K562 (cell line): ENCODE results near the gene SKIL. TPM values are rescaled to one million over a fixed set of nuclear protein-coding genes. Genes with fewer than 3 reads are reported as not detected.
A peak's percentile ranks its signal among the peaks of the same experiment; 100 is the strongest.

ENCODE experiments used
- ATF1 ChIP-seq, 2 experiments: fragments of 450-650 bp in 1 of 2; IDR thresholded peaks; 2 replicates each; pipeline ENCODE4 v1.6.1; 2016; ENCODE audit warnings: missing compliant biosample characterization in 1 of 2, missing genetic modification characterization in 1 of 2
- ATF3 ChIP-seq, 2 experiments: fragments of 450-650 bp in 1 of 2; sonication (generic) in 1 of 2; formaldehyde crosslinking in 1 of 2; IDR thresholded peaks in 1 of 2; conservative IDR thresholded peaks in 1 of 2; 2 replicates each; pipeline versions ENCODE4 v1.6.1 to v1.8.1; 2016 to 2023; ENCODE audit warnings: mild to moderate bottlenecking in 2 of 2, moderate library complexity in 2 of 2, inconsistent platforms in 1 of 2, missing genetic modification reagents in 1 of 2
- CBFA2T3 ChIP-seq: fragments of 450-650 bp; IDR thresholded peaks from 2 replicates; pipeline ENCODE4 v1.6.1; 2017
- CEBPZ ChIP-seq: fragments of 150-350 bp; IDR thresholded peaks from 2 replicates; pipeline ENCODE4 v1.6.1; 2014; ENCODE audit warnings: low read depth, mild to moderate bottlenecking, low read length, borderline replicate concordance
- CGGBP1 ChIP-seq: fragments of 250-450 bp; sonication (Bioruptor Pico); IDR thresholded peaks from 2 replicates; pipeline ENCODE4 v1.9.0; 2021; ENCODE audit warnings: mild to moderate bottlenecking
- CHD4 ChIP-seq: fragments of 200-600 bp; sonication (generic); IDR thresholded peaks from 3 replicates; pipeline ENCODE4 v1.6.1; 2012; ENCODE audit warnings: low read depth, mild to moderate bottlenecking, mixed read lengths, low read length, inconsistent platforms; ENCODE audit not compliant: insufficient read depth, insufficient replicate concordance, poor library complexity, severe bottlenecking
- CREB1 ChIP-seq, 2 experiments: sonication (generic) in 1 of 2; formaldehyde crosslinking in 1 of 2; IDR thresholded peaks; 2 replicates each; pipeline versions ENCODE4 v1.6.1 to v1.8.0; 2012 to 2022; ENCODE audit warnings: inconsistent platforms in 1 of 2, mild to moderate bottlenecking in 1 of 2, missing genetic modification reagents in 1 of 2, moderate library complexity in 1 of 2
- CTBP1 ChIP-seq: fragments of 450-650 bp; IDR thresholded peaks from 2 replicates; pipeline ENCODE4 v1.6.1; 2016; ENCODE audit warnings: borderline replicate concordance
- CTCFL ChIP-seq: IDR thresholded peaks from 2 replicates; pipeline ENCODE4 v1.6.1; 2011; ENCODE audit warnings: borderline replicate concordance, low read depth, mild to moderate bottlenecking, moderate library complexity, low read length; ENCODE audit not compliant: insufficient read depth, poor library complexity, severe bottlenecking
- L3MBTL2 ChIP-seq: fragments of 450-650 bp; IDR thresholded peaks from 2 replicates; pipeline ENCODE4 v1.6.1; 2016; ENCODE audit warnings: mild to moderate bottlenecking, moderate library complexity
- MLX ChIP-seq, 2 experiments: fragments of 450-650 bp in 1 of 2; sonication (generic) in 1 of 2; formaldehyde crosslinking; conservative IDR thresholded peaks; 2 replicates each; pipeline versions ENCODE4 v1.4.0 to v1.8.1; 2020 to 2022; ENCODE audit warnings: mild to moderate bottlenecking in 1 of 2, missing genetic modification reagents in 1 of 2
- NR3C1 ChIP-seq: sonication (generic); formaldehyde crosslinking; IDR thresholded peaks from 2 replicates; pipeline ENCODE4 v1.8.1; 2022; ENCODE audit warnings: missing genetic modification reagents
- RCOR1 ChIP-seq, 2 experiments: IDR thresholded peaks; 2 replicates each; pipeline ENCODE4 v1.6.1; 2012; ENCODE audit warnings: low read depth in 2 of 2, low read length in 2 of 2, borderline replicate concordance in 1 of 2, improper control_type of control experiment in 1 of 2
- RUNX1 ChIP-seq: sonication (generic); IDR thresholded peaks from 2 replicates; pipeline ENCODE4 v1.6.1; 2016; ENCODE audit warnings: antibody characterized with exemption, low read depth
- TBL1XR1 ChIP-seq, 2 experiments: IDR thresholded peaks; 2 replicates each; pipeline ENCODE4 v1.6.1; 2012; ENCODE audit warnings: improper control_type of control experiment in 2 of 2, low read length in 2 of 2, mild to moderate bottlenecking in 1 of 2
- ZBED1 ChIP-seq: IDR thresholded peaks from 2 replicates; pipeline ENCODE4 v1.6.1; 2014
- ZC3H11A ChIP-seq: IDR thresholded peaks from 2 replicates; pipeline ENCODE4 v1.6.1; 2012; ENCODE audit warnings: low read depth, low read length, improper control_type of control experiment
- ZEB2 ChIP-seq: fragments of 450-650 bp; IDR thresholded peaks from 2 replicates; pipeline ENCODE4 v1.6.1; 2016
- ZNF253 ChIP-seq: fragments of 250-450 bp; sonication (Bioruptor Pico); conservative IDR thresholded peaks from 2 replicates; pipeline ENCODE4 v1.6.1; 2021; ENCODE audit warnings: mild to moderate bottlenecking
- ZNF436 ChIP-seq: fragments of 250-450, 450-650 bp; sonication (Bioruptor Pico); formaldehyde crosslinking; IDR thresholded peaks from 2 replicates; pipeline ENCODE4 v1.7.0; 2020; ENCODE audit warnings: mild to moderate bottlenecking
- ZNF696 ChIP-seq: fragments of 250-450 bp; sonication (Bioruptor Pico); conservative IDR thresholded peaks from 2 replicates; pipeline ENCODE4 v1.4.0; 2020; ENCODE audit warnings: mild to moderate bottlenecking, moderate library complexity
- polyA plus RNA-seq, 8 experiments: library from polyadenylated mRNA; depleted of rRNA in 4 of 8; stranded (reverse) in 5 of 8; unstranded in 3 of 8; fragments of >200 nt; fragmentation: Nextera tagmentation in 2 of 8; fragmentation: Illumina TruSeq in 1 of 8; extraction: Ambion mirVana in 2 of 8; extraction: Trizol in 1 of 8; gene quantifications; 2 replicates each; pipeline versions ENCODE4 v1.2.1 to v1.2.3, GENCODE V29; 2011 to 2014; ENCODE audit warnings: inconsistent platforms in 1 of 8, missing spikeins in 1 of 8
- total RNA-seq, 7 experiments: library from RNA; depleted of rRNA in 6 of 7; stranded (reverse); fragments of >200 nt in 6 of 7; fragmentation: Illumina TruSeq in 2 of 7; extraction: Trizol in 2 of 7; gene quantifications; 2 replicates each; pipeline versions ENCODE4 v1.2.1 to v1.2.3, GENCODE V29; 2011 to 2021; ENCODE audit warnings: low replicate concordance in 1 of 7

Gene SKIL
- total and polyA plus RNA-seq, 9 of the 15 experiments (the other 6 are each of a cell fraction or from before 2014, with no cell fraction given), result 4.3 to 19.1 (median 9.7) TPM

- TF ChIP-seq CBFA2T3 (peak; percentile 97), CGGBP1 (CRISPR knock-in tag) (no peak), RUNX1 (no peak), ZNF696 (CRISPR knock-in tag) (no peak), CHD4 (no peak), ZNF253 (no peak), CREB1 (IDR thresholded peaks at IDR 0.05) (peak; percentile 46; the same call in 1 of the 2 replicates), CREB1 (CRISPR knock-in tag; IDR thresholded peaks at IDR 0.05) (no peak), ZEB2 (0 out of 2 replicates have a peak, but pooled peaks have one; percentile 50), CEBPZ (no peak), ZBED1 (0 out of 2 replicates have a peak, but pooled peaks have one; percentile 69), ATF1 (CRISPR knock-in tag; IDR thresholded peaks at IDR 0.05) (no peak), ATF1 (tag; IDR thresholded peaks at IDR 0.05) (no peak), CTCFL (no peak), MLX (CRISPR knock-in tag; conservative IDR thresholded peaks at IDR 0.05) (no peak), RCOR1 (IDR thresholded peaks at IDR 0.05; ENCODE audit: borderline replicate concordance in 1 of 2, low read depth in 2 of 2, low read length in 2 of 2) (peak; percentile 69 to 75; a peak in 3 of 4 replicates), NR3C1 (CRISPR knock-in tag) (no peak), ZNF436 (no peak), L3MBTL2 (no peak; the same call in 1 of the 2 replicates), ATF3 (IDR thresholded peaks at IDR 0.05) (no peak), ATF3 (CRISPR knock-in tag; conservative IDR thresholded peaks at IDR 0.05) (no peak), ZC3H11A (no peak), CTBP1 (no peak; the same call in 1 of the 2 replicates), TBL1XR1 (IDR thresholded peaks at IDR 0.05; ENCODE audit: low read length in 2 of 2) (peak in 1 of 2 experiments; percentile 58; a peak in 1 of 4 replicates)
Observed at GRCh38 chr3:170361711-170362110, 4.2 kb downstream of the SKIL start (continued).
